Psoas muscle (tissue), 8 donors: ENCODE results near the gene UBXN4. TPM values are rescaled to one million over a fixed set of nuclear protein-coding genes. Genes with fewer than 3 reads are reported as not detected.
A peak's percentile ranks its signal among the peaks of the same experiment; 100 is the strongest.

Source experiments
- ATAC-seq, 4 donors: fragments of 200-7000 bp; cut with Tn5 transposase; one replicate each; pipeline ENCODE4 v1.9.1; 2020; ENCODE audit warnings: moderate library complexity in 3 of 4, mild to moderate bottlenecking in 2 of 4
- DNase-seq, 2 donors: peaks; one replicate each; pipeline ENCODE4 v3.0.0-alpha.2; 2020
- H3K27ac ChIP-seq: fragments of 200-600 bp; one replicate; pipeline ENCODE4 v1.8.0; 2022
- H3K27me3 ChIP-seq, 3 donors: fragments of 200-600 bp in 1 of 3; one replicate each; pipeline versions ENCODE4 v1.6.1 to v1.8.0; 2013 to 2022; ENCODE audit warnings: low read length in 2 of 3, mild to moderate bottlenecking in 2 of 3, moderate library complexity in 1 of 3; ENCODE audit not compliant: insufficient read depth in 3 of 3
- H3K36me3 ChIP-seq, 2 donors: fragments of 200-600 bp in 1 of 2; one replicate each; pipeline versions ENCODE4 v1.6.1 to v1.8.0; 2013 to 2022; ENCODE audit warnings: low read depth in 1 of 2, mild to moderate bottlenecking in 1 of 2, moderate library complexity in 1 of 2; ENCODE audit not compliant: insufficient read depth in 1 of 2
- H3K4me1 ChIP-seq: fragments of 200-600 bp; one replicate; pipeline ENCODE4 v1.8.0; 2022
- H3K4me3 ChIP-seq: fragments of 200-600 bp; one replicate; pipeline ENCODE4 v1.8.0; 2022; ENCODE audit warnings: mild to moderate bottlenecking
- H3K9me3 ChIP-seq: fragments of 200-600 bp; one replicate; pipeline ENCODE4 v1.8.0; 2022
- WGBS, 3 donors: extraction: QIAGEN DNeasy Blood & Tissue Kit; methylation state at CpG; one replicate each; pipeline versions ENCODE4 v1.1.6 to v1.1.7; 2013; 5-methylcytosine and 5-hydroxymethylcytosine counted together
- intact Hi-C, 2 donors: fragments of 100-400 bp; cut with DNase I; formaldehyde crosslinking; loops; one replicate each; pipeline versions ENCODE4 v1.11.0 to v1.14.2; 2022
- long read RNA-seq, 2 donors: library from polyadenylated mRNA; unstranded; transcript quantifications; one replicate each; pipeline ENCODE4 v2.0.0, GENCODE V29; 2021
- polyA plus RNA-seq, 3 donors: library from polyadenylated mRNA; stranded (reverse); fragments of 200-250 nt; gene quantifications; one replicate each; pipeline ENCODE4 v1.2.3, GENCODE V29; 2013
- total RNA-seq, 4 donors: library from RNA; stranded (reverse); fragmentation: NEBNext Ultra II Directional in 2 of 4; extraction: Animal tissue kit (Norgen Biotek cat#: 25700) in 2 of 4; gene quantifications; one replicate each; pipeline versions ENCODE4 v1.2.1 to v1.2.4, GENCODE V29; 2021 to 2023
- TF ChIP-seq, protein P1 (sequence below): fragments of 200-600 bp; IDR thresholded peaks from one replicate; pipeline ENCODE4 v1.8.0; 2022; ENCODE audit warnings: antibody characterized with exemption
- donor health status: healthy with polysubstance abuse.
- donor health status: DM: no; HTN: no; CAD: no; lungs with moderate emphysema.
- donor health status: Bipolar disorder and iron deficiency.
- donor health status: healthy.
- donor health status: DM: yes; HTN: yes; CAD: no.
- donor health status: DM: no; HTN: no; CAD: no.
- donor health status: DM: no; HTN: no; CAD: no.
- donor health status: DM: yes; HTN: yes; CAD: no.

UBXN4 gene, protein sequence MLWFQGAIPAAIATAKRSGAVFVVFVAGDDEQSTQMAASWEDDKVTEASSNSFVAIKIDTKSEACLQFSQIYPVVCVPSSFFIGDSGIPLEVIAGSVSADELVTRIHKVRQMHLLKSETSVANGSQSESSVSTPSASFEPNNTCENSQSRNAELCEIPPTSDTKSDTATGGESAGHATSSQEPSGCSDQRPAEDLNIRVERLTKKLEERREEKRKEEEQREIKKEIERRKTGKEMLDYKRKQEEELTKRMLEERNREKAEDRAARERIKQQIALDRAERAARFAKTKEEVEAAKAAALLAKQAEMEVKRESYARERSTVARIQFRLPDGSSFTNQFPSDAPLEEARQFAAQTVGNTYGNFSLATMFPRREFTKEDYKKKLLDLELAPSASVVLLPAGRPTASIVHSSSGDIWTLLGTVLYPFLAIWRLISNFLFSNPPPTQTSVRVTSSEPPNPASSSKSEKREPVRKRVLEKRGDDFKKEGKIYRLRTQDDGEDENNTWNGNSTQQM
- total RNA-seq (100 to 1,000 TPM in 1 of 4 donors, 10 to 100 TPM in 3; 73.3 to 101 (median 96.0) TPM), polyA plus RNA-seq (100 to 1,000 TPM in 1 of 3 donors, 10 to 100 TPM in 2; 37.3 to 117 (median 53.1) TPM)
- long read RNA-seq, donor 1, full-length matches to known transcripts = 34 of 88 reads
- long read RNA-seq, donor 1, partial matches to known transcripts = 42 of 88 reads
- long read RNA-seq, donor 1, other reads (novel, unspliced or antisense) = 12 of 88 reads
- long read RNA-seq, donor 2, full-length matches to known transcripts = 85 of 243 reads
- long read RNA-seq, donor 2, partial matches to known transcripts = 130 of 243 reads
- long read RNA-seq, donor 2, other reads (novel, unspliced or antisense) = 28 of 243 reads

GRCh38 chr2:135741395-135742324 is at the start of gene UBXN4:
Gene UBXN4, plus strand, starts transcription at chr2:135741855. Its CDS starts 75 bp downstream, at chr2:135741930.
- TF ChIP-seq, protein P1, sequence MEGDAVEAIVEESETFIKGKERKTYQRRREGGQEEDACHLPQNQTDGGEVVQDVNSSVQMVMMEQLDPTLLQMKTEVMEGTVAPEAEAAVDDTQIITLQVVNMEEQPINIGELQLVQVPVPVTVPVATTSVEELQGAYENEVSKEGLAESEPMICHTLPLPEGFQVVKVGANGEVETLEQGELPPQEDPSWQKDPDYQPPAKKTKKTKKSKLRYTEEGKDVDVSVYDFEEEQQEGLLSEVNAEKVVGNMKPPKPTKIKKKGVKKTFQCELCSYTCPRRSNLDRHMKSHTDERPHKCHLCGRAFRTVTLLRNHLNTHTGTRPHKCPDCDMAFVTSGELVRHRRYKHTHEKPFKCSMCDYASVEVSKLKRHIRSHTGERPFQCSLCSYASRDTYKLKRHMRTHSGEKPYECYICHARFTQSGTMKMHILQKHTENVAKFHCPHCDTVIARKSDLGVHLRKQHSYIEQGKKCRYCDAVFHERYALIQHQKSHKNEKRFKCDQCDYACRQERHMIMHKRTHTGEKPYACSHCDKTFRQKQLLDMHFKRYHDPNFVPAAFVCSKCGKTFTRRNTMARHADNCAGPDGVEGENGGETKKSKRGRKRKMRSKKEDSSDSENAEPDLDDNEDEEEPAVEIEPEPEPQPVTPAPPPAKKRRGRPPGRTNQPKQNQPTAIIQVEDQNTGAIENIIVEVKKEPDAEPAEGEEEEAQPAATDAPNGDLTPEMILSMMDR = peak; percentile 43
- intact Hi-C loops = loop anchor here in 1 of 2 donors (10.0 kb wide), 2 partner anchors 207 to 587 kb away; partner anchors contain the start of genes R3HDM1 and ZRANB3
- Histone ChIP-seq H3K4me1 (peaks cover 36% of the 10 kb centered on the region), H3K36me3 (peaks cover 0 to 2% of the 10 kb centered on the region in 2 donors), H3K9me3 (no peaks in the 10 kb centered on the region), H3K4me3 (peak within 1 kb of the TSS; percentile 97), H3K27me3 (no peaks in the 10 kb centered on the region), H3K27ac (peak within 1 kb of the TSS; percentile 100)
- DNase-seq (peak; percentile 97 to 99), ATAC-seq (peak; percentile 94 to 96 (median 96))
- WGBS, 3 donors = 1% methylated on average over 80 to 93 of the region's 93 CpGs

DNA sequence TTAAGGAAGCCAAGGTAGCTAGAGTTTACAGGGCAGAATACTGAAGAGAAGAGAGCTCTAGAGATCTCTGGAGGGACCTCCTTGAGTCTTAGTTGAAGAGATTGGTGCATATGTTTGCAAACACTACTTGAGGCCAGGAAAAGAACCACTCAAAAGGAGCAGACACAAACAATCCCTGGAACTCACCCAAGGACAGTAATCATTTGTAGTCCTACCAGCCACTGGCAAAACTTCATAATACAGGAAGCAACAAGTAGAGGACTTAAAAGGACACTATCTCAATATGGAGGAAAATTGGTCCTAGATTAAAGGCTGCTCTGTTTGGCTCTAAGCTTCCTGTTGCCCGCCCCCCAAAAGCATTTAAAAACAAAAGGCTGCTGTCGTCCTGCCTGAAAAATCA is 46.9 kb upstream of the UBXN4 start:
- TF ChIP-seq, protein P1 = no peak
- Histone ChIP-seq H3K27me3 (no peaks in the 10 kb centered on the region), H3K9me3 (no peaks in the 10 kb centered on the region), H3K4me3 (no peak overlapping the region), H3K36me3 (peaks cover 0 to 7% of the 10 kb centered on the region in 2 donors), H3K27ac (no peak overlapping the region), H3K4me1 (no peaks in the 10 kb centered on the region)
- DNase-seq (no peak), ATAC-seq (no peak)
- intact Hi-C loops = no loop called here
- 68 to 82% (median 79%) methylated on average over 2 of the region's 2 CpGs for WGBS, 3 donors

DNA sequence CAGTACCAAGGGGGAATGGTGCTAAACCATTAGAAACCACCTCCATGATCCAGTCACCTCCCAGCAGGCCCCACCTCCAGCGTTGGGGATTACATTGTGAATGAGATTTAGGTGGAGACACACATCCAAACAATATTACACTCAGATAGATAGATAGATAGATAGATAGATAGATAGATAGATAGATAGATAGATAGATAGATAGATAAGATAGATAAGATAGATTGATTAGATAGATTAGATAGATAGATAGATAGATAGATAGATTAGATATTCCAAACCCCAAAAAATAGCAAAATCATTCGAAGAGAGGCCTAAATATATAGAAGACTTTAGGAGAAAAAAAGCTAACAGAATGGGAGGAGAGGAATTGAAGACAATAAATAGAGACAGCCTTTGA is 42.8 kb upstream of the UBXN4 start:
- no peaks in the 10 kb centered on the region for H3K9me3 ChIP-seq
- intact Hi-C loops = no loop called here
- TF ChIP-seq, protein P1 = no peak
- no peak overlapping the region for H3K4me3 ChIP-seq
- no peaks in the 10 kb centered on the region for H3K4me1 ChIP-seq
- no peak for DNase-seq
- 91 to 97% (median 96%) methylated on average over 2 of the region's 2 CpGs for WGBS, 3 donors
- H3K27me3 ChIP-seq = no peaks in the 10 kb centered on the region
- H3K36me3 ChIP-seq = peaks cover 0 to 7% of the 10 kb centered on the region in 2 donors
- H3K27ac ChIP-seq = no peak overlapping the region
- no peak for ATAC-seq

DNA sequence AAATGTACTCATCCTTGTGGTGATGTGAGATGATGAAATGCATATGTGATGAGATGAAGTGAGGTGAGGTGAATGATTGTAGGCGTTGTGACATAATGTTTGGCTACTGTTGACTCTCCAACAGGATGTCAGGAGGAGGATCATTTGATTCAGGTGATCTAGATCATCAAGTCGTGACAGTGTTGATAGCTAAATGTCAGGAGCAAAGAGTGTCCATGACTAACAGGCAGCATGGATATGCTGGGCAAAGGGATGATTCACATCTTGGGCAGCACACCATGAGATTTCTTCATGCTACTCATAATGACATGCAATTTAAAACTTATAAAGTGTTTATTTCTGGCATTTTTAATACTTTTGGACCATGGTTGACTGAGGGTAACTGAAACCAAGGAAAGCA is 40.2 kb upstream of the UBXN4 start:
- Histone ChIP-seq H3K4me3 (no peak overlapping the region), H3K27ac (no peak overlapping the region), H3K27me3 (no peaks in the 10 kb centered on the region), H3K9me3 (no peaks in the 10 kb centered on the region), H3K36me3 (no peaks in the 10 kb centered on the region), H3K4me1 (peaks cover 6% of the 10 kb centered on the region)
- peak in 3 of 4 donors; percentile 53 to 79 (median 67) for ATAC-seq
- no peak for DNase-seq
- WGBS, 3 donors = 75 to 94% (median 79%) methylated on average over 2 of the region's 2 CpGs
- TF ChIP-seq, protein P1 = no peak
- intact Hi-C loops = no loop called here
